Ectodermal cell (in vitro differentiated cells): ENCODE data around the gene NEGR1.

ENCODE experiments used
- H3K27ac ChIP-seq: 2 replicates; pipeline ENCODE4 v1.7.0; 2013; ENCODE audit warnings: mild to moderate bottlenecking, low read depth, low read length; ENCODE audit not compliant: insufficient read depth, poor library complexity, severe bottlenecking
- H3K27me3 ChIP-seq: 2 replicates; pipeline ENCODE4 v1.7.0; 2013; ENCODE audit warnings: mild to moderate bottlenecking, low read length; ENCODE audit not compliant: insufficient read depth, control insufficient read depth, poor library complexity, severe bottlenecking
- H3K36me3 ChIP-seq: one replicate; pipeline ENCODE4 v1.7.0; 2013; ENCODE audit warnings: low read length; ENCODE audit not compliant: control insufficient read depth, insufficient read depth
- H3K4me1 ChIP-seq: one replicate; pipeline ENCODE4 v1.7.0; 2013; ENCODE audit warnings: low read length; ENCODE audit not compliant: control insufficient read depth, insufficient read depth
- H3K4me3 ChIP-seq: 2 replicates; pipeline ENCODE4 v1.7.0; 2013; ENCODE audit warnings: low read depth, low read length, control low read depth; ENCODE audit not compliant: insufficient read depth
- H3K9me3 ChIP-seq: 2 replicates; pipeline ENCODE4 v1.7.0; 2013; ENCODE audit warnings: mild to moderate bottlenecking, low read length, moderate library complexity; ENCODE audit not compliant: control insufficient read depth
- WGBS, 2 experiments: methylation state at CpG; one replicate each; pipeline ENCODE4 v1.1.7; 2013; ENCODE audit warnings: missing lambda C conversion rate in 2 of 2; 5-methylcytosine and 5-hydroxymethylcytosine counted together

Gene NEGR1

GRCh38 chr1:71561729-71562128, 720.6 kb downstream of the NEGR1 start:
- H3K27ac ChIP-seq: no peak overlapping the region
- no peak overlapping the region for H3K4me3 ChIP-seq
- H3K9me3 ChIP-seq: no peaks in the 10 kb centered on the region
- WGBS, 2 experiments: 76 to 87% methylated on average over 2 of the region's 2 CpGs
- H3K27me3 ChIP-seq: no peaks in the 10 kb centered on the region
- no peaks in the 10 kb centered on the region for H3K36me3 ChIP-seq
- no peaks in the 10 kb centered on the region for H3K4me1 ChIP-seq

- H3K27ac ChIP-seq: no peak overlapping the region
- H3K4me1 ChIP-seq: no peaks in the 10 kb centered on the region
- H3K9me3 ChIP-seq: no peaks in the 10 kb centered on the region
- H3K36me3 ChIP-seq: no peaks in the 10 kb centered on the region
- no peak overlapping the region for H3K4me3 ChIP-seq
- no peaks in the 10 kb centered on the region for H3K27me3 ChIP-seq
- 92 to 98% methylated on average over 2 of the region's 2 CpGs for WGBS, 2 experiments
Observed at GRCh38 chr1:71561206-71561605, 721.1 kb downstream of the NEGR1 start.

GRCh38 chr1:71559880-71560279, 722.5 kb downstream of the NEGR1 start:
- H3K36me3 ChIP-seq: no peaks in the 10 kb centered on the region
- 86% methylated on average over 1 of the region's 1 CpG; no CpG with 5 or more reads in 1 of the 2 experiments for WGBS, 2 experiments
- H3K27ac ChIP-seq: no peak overlapping the region
- H3K9me3 ChIP-seq: no peaks in the 10 kb centered on the region
- H3K4me1 ChIP-seq: no peaks in the 10 kb centered on the region
- H3K4me3 ChIP-seq: no peak overlapping the region
- H3K27me3 ChIP-seq: no peaks in the 10 kb centered on the region

- 92 to 97% methylated on average over 2 of the region's 2 CpGs for WGBS, 2 experiments
- no peaks in the 10 kb centered on the region for H3K27me3 ChIP-seq
- H3K4me3 ChIP-seq: no peak overlapping the region
- no peak overlapping the region for H3K27ac ChIP-seq
- no peaks in the 10 kb centered on the region for H3K9me3 ChIP-seq
- no peaks in the 10 kb centered on the region for H3K36me3 ChIP-seq
- H3K4me1 ChIP-seq: no peaks in the 10 kb centered on the region
Observed at GRCh38 chr1:71557138-71557537, 725.2 kb downstream of the NEGR1 start.

DNA sequence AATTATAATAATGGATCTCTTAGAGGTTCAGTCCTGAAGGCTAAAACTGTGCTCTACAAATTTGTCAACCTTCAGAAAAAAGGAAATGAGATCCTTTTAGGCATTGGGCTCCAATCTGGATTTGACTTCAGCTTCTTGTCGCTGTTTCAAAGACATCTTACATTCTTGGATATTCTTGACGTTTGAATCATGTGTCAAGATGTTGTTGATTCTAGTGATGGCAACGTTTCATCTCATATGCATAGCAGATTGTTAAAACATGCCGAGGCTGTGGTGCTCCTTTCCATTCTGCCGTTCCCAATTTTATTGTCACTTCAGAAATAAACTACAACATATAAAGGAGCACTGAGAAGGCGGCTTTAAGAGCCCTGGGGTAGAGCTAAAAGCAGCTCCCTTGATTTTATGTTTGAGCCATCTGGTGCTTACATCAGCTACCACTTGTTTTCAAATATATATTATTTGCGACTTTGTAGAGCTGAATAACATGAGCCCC, 733.9 kb downstream of the NEGR1 start:
- WGBS, 2 experiments: 90 to 92% methylated on average over 7 of the region's 7 CpGs
- no peak overlapping the region for H3K27ac ChIP-seq
- no peaks in the 10 kb centered on the region for H3K9me3 ChIP-seq
- no peaks in the 10 kb centered on the region for H3K27me3 ChIP-seq
- no peak overlapping the region for H3K4me3 ChIP-seq
- H3K4me1 ChIP-seq: no peaks in the 10 kb centered on the region
- no peaks in the 10 kb centered on the region for H3K36me3 ChIP-seq

GRCh38 chr1:71542155-71542554, 740.2 kb downstream of the NEGR1 start:
- Histone ChIP-seq H3K4me1 (no peaks in the 10 kb centered on the region), H3K27ac (no peak overlapping the region), H3K4me3 (no peak overlapping the region), H3K27me3 (no peaks in the 10 kb centered on the region), H3K9me3 (no peaks in the 10 kb centered on the region), H3K36me3 (no peaks in the 10 kb centered on the region)
- 82 to 84% methylated on average over 3 of the region's 3 CpGs for WGBS, 2 experiments

- 71 to 90% methylated on average over 1 to 2 of the region's 2 CpGs for WGBS, 2 experiments
- no peaks in the 10 kb centered on the region for H3K27me3 ChIP-seq
Observed at GRCh38 chr1:71533950-71534349, 748.4 kb downstream of the NEGR1 start.

DNA sequence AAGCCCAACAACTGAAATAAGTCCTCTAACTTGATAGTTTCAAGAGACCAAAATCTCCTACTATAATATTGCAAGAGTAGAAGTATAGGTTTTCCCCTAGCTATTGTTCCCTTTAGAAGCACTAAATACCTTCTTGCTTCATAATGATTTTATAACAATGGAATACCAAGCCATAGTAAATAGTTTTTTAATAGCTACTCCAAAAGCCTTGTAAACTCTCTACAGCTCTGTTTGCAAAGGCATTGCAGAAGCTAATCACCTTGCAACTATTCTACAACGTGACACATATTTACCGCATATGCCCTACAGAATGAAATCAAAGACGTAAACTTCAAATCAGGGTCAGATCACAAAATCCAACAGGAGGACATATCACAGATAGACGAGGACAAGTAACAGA, 750.0 kb downstream of the NEGR1 start:
- no peaks in the 10 kb centered on the region for H3K36me3 ChIP-seq
- no peak overlapping the region for H3K4me3 ChIP-seq
- 93 to 95% methylated on average over 4 of the region's 4 CpGs for WGBS, 2 experiments

More at GRCh38 chr1:71533950-71534349, 748.4 kb downstream of the NEGR1 start:
- no peak overlapping the region for H3K27ac ChIP-seq
- H3K4me1 ChIP-seq: no peaks in the 10 kb centered on the region
- H3K9me3 ChIP-seq: no peaks in the 10 kb centered on the region
- H3K36me3 ChIP-seq: no peaks in the 10 kb centered on the region
- H3K4me3 ChIP-seq: no peak overlapping the region

GRCh38 chr1:71526824-71527223, 755.5 kb downstream of the NEGR1 start:
- Histone ChIP-seq H3K36me3 (no peaks in the 10 kb centered on the region), H3K9me3 (no peaks in the 10 kb centered on the region), H3K27me3 (no peaks in the 10 kb centered on the region)

More for the DNA sequence above, 750.0 kb downstream of the NEGR1 start:
- no peaks in the 10 kb centered on the region for H3K4me1 ChIP-seq
- no peaks in the 10 kb centered on the region for H3K27me3 ChIP-seq
- no peaks in the 10 kb centered on the region for H3K9me3 ChIP-seq
- no peak overlapping the region for H3K27ac ChIP-seq

DNA sequence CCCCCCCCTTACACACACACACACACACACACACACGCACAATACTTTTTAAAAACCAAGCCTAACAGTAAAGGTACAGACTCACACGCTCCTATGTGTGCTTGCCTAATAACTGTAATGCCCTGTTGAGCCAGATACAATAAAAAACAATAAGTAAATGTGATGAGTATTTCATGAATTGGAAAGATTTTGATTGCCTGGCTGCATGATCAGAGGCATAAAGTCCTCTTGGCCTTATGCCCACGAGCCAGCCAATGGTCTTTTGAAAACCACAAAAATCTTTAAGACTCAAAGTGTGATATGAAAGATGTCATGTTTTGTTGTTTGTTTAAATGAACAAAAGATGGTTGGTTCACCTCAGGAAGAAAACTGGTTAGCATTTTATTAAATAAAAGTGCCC, 759.6 kb downstream of the NEGR1 start:
- WGBS, 2 experiments: 81 to 86% methylated on average over 3 of the region's 3 CpGs
- Histone ChIP-seq H3K36me3 (no peaks in the 10 kb centered on the region), H3K27ac (no peak overlapping the region), H3K4me3 (no peak overlapping the region), H3K27me3 (no peaks in the 10 kb centered on the region), H3K9me3 (no peaks in the 10 kb centered on the region), H3K4me1 (no peaks in the 10 kb centered on the region)

More at GRCh38 chr1:71526824-71527223, 755.5 kb downstream of the NEGR1 start:
- no peak overlapping the region for H3K4me3 ChIP-seq
- H3K4me1 ChIP-seq: no peaks in the 10 kb centered on the region
- no peak overlapping the region for H3K27ac ChIP-seq
